K562 (cell line): Measurements from ENCODE around the gene PSD2. TPM values are rescaled to one million over a fixed set of nuclear protein-coding genes. Genes with fewer than 3 reads are reported as not detected.

Experiments used
- ATAC-seq: fragments of 200-7000 bp; cut with Tn5 transposase; 3 replicates; pipeline ENCODE4 v1.9.1; 2020; ENCODE audit warnings: moderate library complexity
- BruUV-seq: library from RNA; stranded (reverse); fragments of 400-500 nt; replicated peaks from 2 replicates; lab custom pipeline; 2021; lab: Mats Ljungman, UMichigan
- CTCF ChIA-PET: fragments of 300-600 bp; formaldehyde crosslinking; extraction: SDS; loops from one replicate; lab custom pipeline; 2021; ENCODE audit warnings: low intra/inter-chr PET ratio; lab: Yijun Ruan, JAX
- POLR2A ChIA-PET: fragments of 300-600, 350-650 bp; sonication (Branson Sonifier 250); formaldehyde crosslinking; extraction: SDS; loops from one replicate; lab custom pipeline; 2021; ENCODE audit warnings: antibody characterized with exemption, inconsistent platforms; lab: Yijun Ruan, JAX
- DNase-seq, 4 experiments: peaks; one replicate each; pipeline versions ENCODE4 v3.0.0 to v3.0.0-alpha.2; 2011 to 2018; ENCODE audit warnings: low spot score in 3 of 4, mixed read lengths in 3 of 4; ENCODE audit errors: extremely low read depth in 1 of 4
- FAIRE-seq: peaks from 2 replicates; lab custom pipeline; 2011; peaks lifted over from hg19 to GRCh38; lab: Jason Lieb, UNC
- H2AFZ ChIP-seq: 2 replicates; pipeline ENCODE4 v1.6.0; 2011; ENCODE audit warnings: low read depth, low read length, control low read depth, inconsistent platforms
- H3K27ac ChIP-seq: fragments of 200-600 bp; 3 replicates; pipeline ENCODE4 v1.8.0; 2011; ENCODE audit warnings: low read depth, mild to moderate bottlenecking, control low read depth, inconsistent platforms, low read length, moderate library complexity, mixed read lengths; ENCODE audit errors: extremely low read depth
- H3K27me3 ChIP-seq, 2 experiments: fragments of 300-600 bp in 1 of 2; 2 replicates in 1 of 2; 3 replicates in 1 of 2; pipeline versions ENCODE4 v1.6.0 to v1.8.0; 2011; ENCODE audit warnings: inconsistent platforms in 2 of 2, low read length in 2 of 2, mild to moderate bottlenecking in 1 of 2, mixed read lengths in 1 of 2, moderate library complexity in 1 of 2; ENCODE audit not compliant: control insufficient read depth in 2 of 2, insufficient read depth in 2 of 2
- H3K36me3 ChIP-seq: fragments of 300-600 bp; 3 replicates; pipeline ENCODE4 v1.8.0; 2011; ENCODE audit warnings: mild to moderate bottlenecking, low read length, inconsistent platforms; ENCODE audit not compliant: control insufficient read depth, insufficient read depth
- H3K4me1 ChIP-seq, 2 experiments: fragments of 200-600 bp in 1 of 2; replicated peaks in 1 of 2; 2 replicates in 1 of 2; 3 replicates in 1 of 2; pipeline versions ENCODE4 v1.5.1 to v1.8.0; 2011; ENCODE audit warnings: inconsistent platforms in 2 of 2, low read length in 2 of 2, mild to moderate bottlenecking in 1 of 2, mixed read lengths in 1 of 2, moderate library complexity in 1 of 2; ENCODE audit not compliant: control insufficient read depth in 2 of 2, insufficient read depth in 2 of 2
- H3K4me2 ChIP-seq: 2 replicates; pipeline ENCODE4 v1.6.1; 2011; ENCODE audit warnings: low read length, control low read depth, inconsistent platforms, mixed read lengths; ENCODE audit not compliant: insufficient read depth
- H3K4me3 ChIP-seq: fragments of 200-600 bp; sonication (generic), shearing (Covaris generic); 2 replicates; pipeline ENCODE4 v1.5.1; 2016; ENCODE audit warnings: control low read depth, inconsistent platforms
- H3K79me2 ChIP-seq: fragments of 200-600 bp; 3 replicates; pipeline ENCODE4 v1.8.0; 2011; ENCODE audit warnings: low read length, inconsistent platforms; ENCODE audit not compliant: control insufficient read depth, insufficient read depth
- H3K9ac ChIP-seq, 2 experiments: 2 replicates each; pipeline versions ENCODE4 v1.6.0 to v1.6.1; 2011; ENCODE audit warnings: low read depth in 2 of 2, low read length in 2 of 2, control low read depth in 1 of 2, inconsistent platforms in 1 of 2, mild to moderate bottlenecking in 1 of 2, mixed read lengths in 1 of 2; ENCODE audit not compliant: insufficient read depth in 1 of 2
- H3K9me1 ChIP-seq: one replicate; pipeline ENCODE4 v1.6.0; 2011; ENCODE audit warnings: inconsistent platforms, mild to moderate bottlenecking, low read length, moderate library complexity; ENCODE audit not compliant: control insufficient read depth, insufficient read depth
- H3K9me3 ChIP-seq: replicated peaks from 2 replicates; pipeline ENCODE4 v1.5.1; 2011; ENCODE audit warnings: low read depth, low read length, inconsistent platforms; ENCODE audit not compliant: control insufficient read depth, insufficient read depth
- H4K20me1 ChIP-seq: replicated peaks from 2 replicates; pipeline ENCODE4 v1.6.1; 2011; ENCODE audit warnings: low read length, inconsistent platforms, mixed read lengths; ENCODE audit not compliant: control insufficient read depth, insufficient read depth
- BACH1 ChIP-seq: fragments of 200-800 bp; sonication (Bioruptor generic); IDR thresholded peaks from 2 replicates; pipeline ENCODE4 v1.6.1; 2016; ENCODE audit warnings: missing genetic modification characterization, missing compliant biosample characterization
- CBFB ChIP-seq: sonication (generic); formaldehyde crosslinking; IDR thresholded peaks from 2 replicates; pipeline ENCODE4 v1.4.0; 2020; ENCODE audit warnings: mild to moderate bottlenecking, missing genetic modification reagents
- ELF4 ChIP-seq: fragments of 450-650 bp; formaldehyde crosslinking; IDR thresholded peaks from 2 replicates; pipeline ENCODE4 v1.4.0; 2022; ENCODE audit warnings: missing genetic modification characterization
- FIP1L1 ChIP-seq: fragments of 200-400 bp; formaldehyde crosslinking; IDR thresholded peaks from 2 replicates; pipeline ENCODE4 v1.6.1; 2018; ENCODE audit warnings: mild to moderate bottlenecking, low read depth, low read length; ENCODE audit not compliant: poor library complexity, severe bottlenecking
- MAFF ChIP-seq: IDR thresholded peaks from 2 replicates; pipeline ENCODE4 v1.6.1; 2012; ENCODE audit warnings: low read length, improper control_type of control experiment
- ZNF655 ChIP-seq: fragments of 250-450 bp; sonication (Bioruptor Pico); IDR thresholded peaks from 2 replicates; pipeline ENCODE4 v1.5.0; 2021
- WGBS: fragments of 100-300 bp; shearing (Covaris generic); methylation state at CpG from one replicate; pipeline ENCODE4 v1.1.6; 2016; ENCODE audit warnings: low coverage, mixed read lengths; ENCODE audit not compliant: insufficient coverage; ENCODE audit errors: missing lambda C conversion rate; 5-methylcytosine and 5-hydroxymethylcytosine counted together
- in situ Hi-C: fragments of 300-500 bp; cut with MboI; formaldehyde crosslinking; loops from 4 replicates; pipeline ENCODE4 v1.15.0; 2018; ENCODE audit warnings: inconsistent platforms, mixed read lengths
- intact Hi-C: fragments of 100-400 bp; cut with micrococcal nuclease; formaldehyde crosslinking; loops from 2 replicates; pipeline ENCODE4 v1.14.2; 2022
- polyA plus RNA-seq, 8 experiments: library from polyadenylated mRNA; depleted of rRNA in 4 of 8; stranded (reverse) in 5 of 8; unstranded in 3 of 8; fragments of >200 nt; fragmentation: Nextera tagmentation in 2 of 8; fragmentation: Illumina TruSeq in 1 of 8; extraction: Ambion mirVana in 2 of 8; extraction: Trizol in 1 of 8; gene quantifications; 2 replicates each; pipeline versions ENCODE4 v1.2.1 to v1.2.3, GENCODE V29; 2011 to 2014; ENCODE audit warnings: inconsistent platforms in 1 of 8, missing spikeins in 1 of 8
- total RNA-seq, 7 experiments: library from RNA; depleted of rRNA in 6 of 7; stranded (reverse); fragments of >200 nt in 6 of 7; fragmentation: Illumina TruSeq in 2 of 7; extraction: Trizol in 2 of 7; gene quantifications; 2 replicates each; pipeline versions ENCODE4 v1.2.1 to v1.2.3, GENCODE V29; 2011 to 2021; ENCODE audit warnings: low replicate concordance in 1 of 7
- TF ChIP-seq, protein P1 (sequence below): sonication (generic); formaldehyde crosslinking; IDR thresholded peaks from 2 replicates; pipeline ENCODE4 v1.8.0; 2022; ENCODE audit warnings: missing genetic modification reagents, mild to moderate bottlenecking, borderline replicate concordance

Gene PSD2
- total and polyA plus RNA-seq, 9 of the 15 experiments (the other 6 are each of a cell fraction or from before 2014, with no cell fraction given): 0.01 to 0.09 (median 0.04) TPM; not detected in 4

DNA sequence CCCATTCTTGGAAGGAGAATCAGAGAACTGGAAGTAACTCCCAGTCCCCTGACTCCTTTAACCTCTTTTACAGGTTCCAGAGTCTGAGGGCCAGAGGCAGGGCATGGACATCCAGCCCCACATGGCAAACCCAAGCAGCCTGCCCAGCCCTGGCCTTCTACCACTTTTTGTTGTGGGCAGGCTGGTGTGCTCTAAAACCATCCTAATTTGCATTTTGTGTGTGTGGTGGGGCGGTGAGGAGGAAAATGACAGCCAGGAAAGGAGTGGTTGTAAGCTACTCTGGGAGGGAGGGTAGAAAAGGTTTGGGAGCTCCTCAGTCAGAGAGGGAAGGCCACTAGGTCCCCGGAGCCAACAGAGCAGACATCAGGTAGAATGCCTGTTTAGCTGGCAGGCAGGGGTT is 90.6 kb downstream of the PSD2 start:
- in situ Hi-C loops (no loop called here), intact Hi-C loops (no loop called here)
- no peak for DNase-seq
- H3K9ac ChIP-seq: no peak overlapping the region
- TF ChIP-seq BACH1 (no peak), FIP1L1 (no peak), ZNF655 (CRISPR knock-in tag) (no peak), MAFF (no peak), ELF4 (CRISPR knock-in tag) (no peak), CBFB (CRISPR knock-in tag) (no peak)
- TF ChIP-seq, protein P1, sequence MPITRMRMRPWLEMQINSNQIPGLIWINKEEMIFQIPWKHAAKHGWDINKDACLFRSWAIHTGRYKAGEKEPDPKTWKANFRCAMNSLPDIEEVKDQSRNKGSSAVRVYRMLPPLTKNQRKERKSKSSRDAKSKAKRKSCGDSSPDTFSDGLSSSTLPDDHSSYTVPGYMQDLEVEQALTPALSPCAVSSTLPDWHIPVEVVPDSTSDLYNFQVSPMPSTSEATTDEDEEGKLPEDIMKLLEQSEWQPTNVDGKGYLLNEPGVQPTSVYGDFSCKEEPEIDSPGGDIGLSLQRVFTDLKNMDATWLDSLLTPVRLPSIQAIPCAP: no peak
- no peaks in the 10 kb centered on the region; a peak in 1 of 5 replicates for H3K4me1 ChIP-seq
- ChIA-PET POLR2A (interaction anchor here (0.5 kb wide), 1 partner anchor 760 kb away, joined by 3 read pairs; no protein-coding TSS in a partner anchor), CTCF (no interaction called here)
- no peak overlapping the region for H2AFZ ChIP-seq
- H3K4me2 ChIP-seq: no peak overlapping the region
- H4K20me1 ChIP-seq: no peaks in the 10 kb centered on the region
- H3K27ac ChIP-seq: no peak overlapping the region
- ATAC-seq: no peak
- WGBS: 5% methylated on average over 2 of the region's 2 CpGs
- no peaks in the 10 kb centered on the region for H3K9me3 ChIP-seq
- H3K4me3 ChIP-seq: no peak overlapping the region
- H3K79me2 ChIP-seq: no peaks in the 10 kb centered on the region
- BruUV-seq: no TSS peak
- H3K9me1 ChIP-seq: no peaks in the 10 kb centered on the region
- H3K36me3 ChIP-seq: no peaks in the 10 kb centered on the region
- peaks cover 4 to 55% of the 10 kb centered on the region in 2 experiments; a peak in 2 of 5 replicates for H3K27me3 ChIP-seq
- FAIRE-seq: no peak
